DOHH2 (cell line): Measurements from ENCODE around the gene VSX1.

Source experiments
- H3F3A ChIP-seq: fragments of 200-600 bp; sonication (generic), shearing (Covaris generic); 2 replicates; pipeline ENCODE4 v1.6.0; 2016; ENCODE audit warnings: antibody characterized with exemption, mild to moderate bottlenecking; ENCODE audit not compliant: control insufficient read depth, insufficient read depth
- H3K27ac ChIP-seq: fragments of 200-600 bp; sonication (generic); 2 replicates; pipeline ENCODE4 v1.5.1; 2014; ENCODE audit warnings: low read depth, mild to moderate bottlenecking, low read length, moderate library complexity
- H3K27me3 ChIP-seq: fragments of 200-600 bp; sonication (generic); 2 replicates; pipeline ENCODE4 v1.6.1; 2014; ENCODE audit warnings: mild to moderate bottlenecking, low read length, mixed read lengths; ENCODE audit not compliant: control insufficient read depth
- H3K36me3 ChIP-seq: fragments of 200-600 bp; sonication (generic); 2 replicates; pipeline ENCODE4 v1.6.1; 2014; ENCODE audit warnings: mild to moderate bottlenecking, low read length, moderate library complexity, mixed read lengths; ENCODE audit not compliant: control insufficient read depth
- H3K4me1 ChIP-seq: fragments of 200-600 bp; sonication (generic); 2 replicates; pipeline ENCODE4 v1.6.1; 2014; ENCODE audit warnings: mild to moderate bottlenecking, low read length, mixed read lengths; ENCODE audit not compliant: control insufficient read depth
- H3K4me2 ChIP-seq: fragments of 200-600 bp; sonication (generic); 2 replicates; pipeline ENCODE4 v1.6.0; 2014; ENCODE audit warnings: mild to moderate bottlenecking, low read length, moderate library complexity
- H3K4me3 ChIP-seq: fragments of 200-600 bp; sonication (generic); 2 replicates; pipeline ENCODE4 v1.5.1; 2014; ENCODE audit warnings: mild to moderate bottlenecking, low read length, mixed read lengths
- H3K79me2 ChIP-seq: fragments of 200-600 bp; sonication (generic); 2 replicates; pipeline ENCODE4 v1.6.1; 2014; ENCODE audit warnings: mild to moderate bottlenecking, low read length, mixed read lengths; ENCODE audit not compliant: control insufficient read depth
- H3K9me2 ChIP-seq: fragments of 200-600 bp; sonication (generic); replicated peaks from 2 replicates; pipeline ENCODE4 v1.6.1; 2014; ENCODE audit warnings: mild to moderate bottlenecking, low read length, mixed read lengths; ENCODE audit not compliant: control insufficient read depth
- H3K9me3 ChIP-seq: fragments of 200-600 bp; sonication (generic); 2 replicates; pipeline ENCODE4 v1.6.1; 2014; ENCODE audit warnings: antibody characterized with exemption, low read length, mixed read lengths; ENCODE audit not compliant: control insufficient read depth, insufficient read depth
- H4K20me1 ChIP-seq: fragments of 200-600 bp; sonication (generic); 2 replicates; pipeline ENCODE4 v1.6.0; 2014; ENCODE audit warnings: low read depth, mild to moderate bottlenecking, antibody characterized with exemption, low read length, moderate library complexity; ENCODE audit not compliant: control insufficient read depth, insufficient read depth
- EZH2phosphoT487 ChIP-seq: fragments of 200-600 bp; sonication (generic); IDR thresholded peaks from 2 replicates; pipeline ENCODE4 v1.6.1; 2017; ENCODE audit warnings: borderline replicate concordance, mild to moderate bottlenecking, antibody characterized with exemption, low read length, moderate library complexity, mixed read lengths
- TF ChIP-seq, protein P1 (sequence below): fragments of 200-600 bp; sonication (generic); IDR thresholded peaks from one replicate; pipeline ENCODE4 v1.5.1; 2014; ENCODE audit warnings: antibody characterized with exemption, mild to moderate bottlenecking, low read depth, low read length; ENCODE audit not compliant: poor library complexity, severe bottlenecking

Gene VSX1

DNA sequence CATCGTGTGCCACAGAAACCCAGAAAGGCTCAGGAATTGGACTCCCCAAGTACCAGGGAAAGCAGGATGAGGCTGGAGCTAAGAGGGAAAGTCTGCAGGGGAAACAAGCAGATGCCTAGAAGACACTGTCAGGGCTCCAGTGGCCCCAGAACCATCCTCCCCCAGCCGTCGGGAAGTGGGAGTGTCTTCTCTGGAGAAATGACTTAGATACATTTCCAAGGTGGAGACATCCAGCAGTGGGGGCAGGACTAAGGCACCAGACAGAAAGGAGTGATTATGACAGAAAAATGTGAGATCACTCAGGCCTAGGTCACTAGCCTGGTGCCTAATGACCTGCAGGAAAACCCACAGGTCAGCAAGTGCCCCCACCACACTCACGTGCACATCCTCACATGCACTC is 36.0 kb upstream of the VSX1 start:
- Histone ChIP-seq H3K79me2 (no peaks in the 10 kb centered on the region), H3K36me3 (no peaks in the 10 kb centered on the region), H3K9me3 (no peaks in the 10 kb centered on the region), H3K27ac (no peak overlapping the region), H3K4me3 (no peak overlapping the region), H3K4me1 (no peaks in the 10 kb centered on the region), H3K9me2 (no peaks in the 10 kb centered on the region), H3K4me2 (no peak overlapping the region), H4K20me1 (no peaks in the 10 kb centered on the region), H3F3A (no peaks in the 10 kb centered on the region), H3K27me3 (peaks cover 9% of the 10 kb centered on the region; the same call in 1 of the 2 replicates)
- TF ChIP-seq, protein P1, sequence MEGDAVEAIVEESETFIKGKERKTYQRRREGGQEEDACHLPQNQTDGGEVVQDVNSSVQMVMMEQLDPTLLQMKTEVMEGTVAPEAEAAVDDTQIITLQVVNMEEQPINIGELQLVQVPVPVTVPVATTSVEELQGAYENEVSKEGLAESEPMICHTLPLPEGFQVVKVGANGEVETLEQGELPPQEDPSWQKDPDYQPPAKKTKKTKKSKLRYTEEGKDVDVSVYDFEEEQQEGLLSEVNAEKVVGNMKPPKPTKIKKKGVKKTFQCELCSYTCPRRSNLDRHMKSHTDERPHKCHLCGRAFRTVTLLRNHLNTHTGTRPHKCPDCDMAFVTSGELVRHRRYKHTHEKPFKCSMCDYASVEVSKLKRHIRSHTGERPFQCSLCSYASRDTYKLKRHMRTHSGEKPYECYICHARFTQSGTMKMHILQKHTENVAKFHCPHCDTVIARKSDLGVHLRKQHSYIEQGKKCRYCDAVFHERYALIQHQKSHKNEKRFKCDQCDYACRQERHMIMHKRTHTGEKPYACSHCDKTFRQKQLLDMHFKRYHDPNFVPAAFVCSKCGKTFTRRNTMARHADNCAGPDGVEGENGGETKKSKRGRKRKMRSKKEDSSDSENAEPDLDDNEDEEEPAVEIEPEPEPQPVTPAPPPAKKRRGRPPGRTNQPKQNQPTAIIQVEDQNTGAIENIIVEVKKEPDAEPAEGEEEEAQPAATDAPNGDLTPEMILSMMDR = no peak
- no peak for TF ChIP-seq EZH2phosphoT487

DNA sequence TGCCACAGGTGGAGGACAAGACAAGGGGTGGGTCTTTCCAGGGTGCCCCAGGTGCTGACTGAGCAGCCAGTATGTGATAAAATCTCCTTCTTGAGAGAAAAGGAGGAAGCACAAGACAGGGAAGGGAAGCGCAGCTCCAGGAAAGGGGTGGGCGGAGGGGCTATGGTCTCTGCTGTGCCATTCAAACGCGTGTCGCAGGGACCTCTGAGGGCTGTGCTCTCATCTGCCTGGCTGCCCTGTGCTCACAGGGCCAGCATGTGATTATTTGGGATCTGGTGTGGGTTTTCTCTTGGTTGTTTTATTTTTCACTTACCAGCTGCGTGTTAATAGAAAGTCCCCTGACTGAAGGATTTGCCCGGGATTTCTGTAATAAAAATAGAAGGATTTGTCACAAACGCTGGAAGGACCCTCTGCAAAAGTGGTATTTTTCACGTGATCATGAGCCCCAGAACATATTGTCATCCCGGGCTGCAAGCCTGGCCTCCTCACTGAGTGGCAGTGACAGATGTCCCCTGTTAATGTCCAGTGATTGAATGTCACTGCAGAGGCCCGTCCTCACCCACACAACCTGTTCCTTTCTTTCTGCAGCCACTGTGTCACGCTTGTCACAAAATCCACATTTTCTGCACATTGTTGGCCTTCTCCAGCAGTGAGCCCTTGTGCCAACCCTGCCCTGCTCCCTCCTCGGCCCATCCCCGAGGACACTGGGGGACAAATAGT is 35.0 kb upstream of the VSX1 start:
- H3K27me3 ChIP-seq = peaks cover 5% of the 10 kb centered on the region; the same call in 1 of the 2 replicates

DNA sequence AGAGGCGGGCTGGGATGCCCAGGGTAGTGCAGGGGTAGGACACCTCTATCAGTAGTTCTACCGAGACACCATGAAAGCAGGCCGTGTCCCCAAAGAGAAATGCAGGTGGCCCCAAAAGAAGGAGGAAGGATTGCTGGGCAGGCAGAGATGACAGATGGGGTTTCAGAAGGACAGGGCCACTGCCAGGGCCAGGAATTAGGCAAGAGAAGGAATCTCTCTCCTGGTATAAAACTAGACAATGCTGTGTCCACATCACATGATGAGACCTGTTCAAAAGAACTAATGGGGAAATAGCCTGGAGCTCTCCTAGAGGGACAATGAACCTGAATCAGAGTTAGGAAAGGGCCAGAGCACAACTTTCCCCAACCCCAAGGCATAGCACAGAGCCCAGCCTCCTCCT is 21.6 kb upstream of the VSX1 start:
- Histone ChIP-seq H3K36me3 (no peaks in the 10 kb centered on the region), H3K4me2 (no peak overlapping the region), H3K27me3 (no peaks in the 10 kb centered on the region), H3K4me1 (no peaks in the 10 kb centered on the region), H3K9me3 (no peaks in the 10 kb centered on the region), H3K9me2 (no peaks in the 10 kb centered on the region), H3K27ac (no peak overlapping the region), H3K4me3 (no peak overlapping the region), H3K79me2 (no peaks in the 10 kb centered on the region), H3F3A (no peaks in the 10 kb centered on the region), H4K20me1 (no peaks in the 10 kb centered on the region)
- TF ChIP-seq, protein P1 = no peak
- TF ChIP-seq EZH2phosphoT487 = no peak

More for the DNA sequence above, 35.0 kb upstream of the VSX1 start:
- Histone ChIP-seq H3K9me3 (no peaks in the 10 kb centered on the region), H3F3A (no peaks in the 10 kb centered on the region), H3K4me1 (no peaks in the 10 kb centered on the region), H3K9me2 (no peaks in the 10 kb centered on the region), H3K36me3 (no peaks in the 10 kb centered on the region), H3K4me2 (no peak overlapping the region), H4K20me1 (no peaks in the 10 kb centered on the region), H3K27ac (no peak overlapping the region), H3K79me2 (no peaks in the 10 kb centered on the region), H3K4me3 (no peak overlapping the region)
- TF ChIP-seq, protein P1 = no peak
- no peak for TF ChIP-seq EZH2phosphoT487
